WTC11 (cell line): ENCODE measurements around the gene VSX2. TPM values are rescaled to one million over a fixed set of nuclear protein-coding genes. Genes with fewer than 3 reads are reported as not detected.

Experiments
- ATAC-seq: fragments of 200-7000 bp; cut with Tn5 transposase; 2 replicates; pipeline ENCODE4 v1.10.0; 2021; ENCODE audit warnings: mild to moderate bottlenecking, moderate library complexity
- CTCF ChIA-PET: fragments of 300-600 bp; sonication (Branson Sonifier 250); formaldehyde crosslinking; loops from one replicate; lab custom pipeline; 2021; ENCODE audit warnings: antibody characterized with exemption; lab: Charles Lee
- POLR2A ChIA-PET: fragments of 350-600 bp; sonication (Branson Sonifier 250); formaldehyde crosslinking; loops from one replicate; lab custom pipeline; 2021; ENCODE audit warnings: antibody characterized with exemption; lab: Charles Lee
- DNase-seq: peaks from one replicate; pipeline ENCODE4 v3.0.0; 2021; ENCODE audit warnings: low spot score
- H3K27ac Mint-ChIP-seq: 2 replicates; pipeline ENCODE4 v1.8.0; 2021; ENCODE audit warnings: mixed read lengths
- H3K27me3 Mint-ChIP-seq: 2 replicates; pipeline ENCODE4 v1.8.0; 2021; ENCODE audit warnings: low read depth, mild to moderate bottlenecking, moderate library complexity, mixed read lengths
- H3K36me3 Mint-ChIP-seq: 2 replicates; pipeline ENCODE4 v1.8.0; 2021; ENCODE audit warnings: mixed read lengths
- H3K4me1 Mint-ChIP-seq: 2 replicates; pipeline ENCODE4 v1.8.0; 2022; ENCODE audit warnings: mixed read lengths
- H3K4me3 Mint-ChIP-seq: 2 replicates; pipeline ENCODE4 v1.8.0; 2021; ENCODE audit warnings: mild to moderate bottlenecking, moderate library complexity, mixed read lengths
- H3K9me3 Mint-ChIP-seq: 2 replicates; pipeline ENCODE4 v1.8.0; 2021; ENCODE audit warnings: mixed read lengths
- ATF2 ChIP-seq: sonication (generic); formaldehyde crosslinking; IDR thresholded peaks from 2 replicates; pipeline ENCODE4 v1.8.1; 2022; ENCODE audit warnings: low read depth, missing genetic modification reagents, borderline replicate concordance
- ATF6 ChIP-seq: sonication (generic); formaldehyde crosslinking; IDR thresholded peaks from 2 replicates; pipeline ENCODE4 v1.8.1; 2023; ENCODE audit warnings: mild to moderate bottlenecking, missing genetic modification reagents
- CREB1 ChIP-seq: sonication (generic); formaldehyde crosslinking; IDR thresholded peaks from 2 replicates; pipeline ENCODE4 v1.8.0; 2023; ENCODE audit warnings: mild to moderate bottlenecking, missing genetic modification reagents
- E2F4 ChIP-seq: sonication (generic); formaldehyde crosslinking; IDR thresholded peaks from 2 replicates; pipeline ENCODE4 v1.8.1; 2022; ENCODE audit warnings: low read depth, mild to moderate bottlenecking, moderate library complexity, missing genetic modification reagents, borderline replicate concordance
- E2F5 ChIP-seq: sonication (generic); formaldehyde crosslinking; IDR thresholded peaks from 2 replicates; pipeline ENCODE4 v1.8.1; 2022; ENCODE audit warnings: mild to moderate bottlenecking, moderate library complexity, missing genetic modification reagents
- ESRRA ChIP-seq: sonication (generic); formaldehyde crosslinking; IDR thresholded peaks from 2 replicates; pipeline ENCODE4 v1.8.1; 2022; ENCODE audit warnings: mild to moderate bottlenecking, missing genetic modification reagents, borderline replicate concordance
- HMGXB4 ChIP-seq: sonication (generic); formaldehyde crosslinking; IDR thresholded peaks from 2 replicates; pipeline ENCODE4 v1.8.1; 2023; ENCODE audit warnings: mild to moderate bottlenecking, moderate library complexity, missing genetic modification reagents
- NFYB ChIP-seq: sonication (generic); formaldehyde crosslinking; conservative IDR thresholded peaks from 2 replicates; pipeline ENCODE4 v1.8.0; 2022; ENCODE audit warnings: low read depth, missing genetic modification reagents
- TEAD4 ChIP-seq: sonication (generic); formaldehyde crosslinking; IDR thresholded peaks from 2 replicates; pipeline ENCODE4 v1.8.0; 2022; ENCODE audit warnings: mild to moderate bottlenecking, missing genetic modification reagents
- total RNA-seq: library from RNA; stranded (reverse); gene quantifications from 3 replicates; pipeline ENCODE4 v1.2.3, GENCODE V29; 2021
- TF ChIP-seq, protein P1 (sequence below): fragments of 250-450 bp; sonication (Bioruptor Pico); IDR thresholded peaks from 2 replicates; pipeline ENCODE4 v1.9.0; 2021; ENCODE audit warnings: mild to moderate bottlenecking
- TF ChIP-seq, protein P2 (sequence below): sonication (generic); formaldehyde crosslinking; conservative IDR thresholded peaks from 2 replicates; pipeline ENCODE4 v1.8.1; 2022; ENCODE audit warnings: mild to moderate bottlenecking, missing genetic modification reagents
- TF ChIP-seq, protein P3 (sequence below): sonication (generic); formaldehyde crosslinking; IDR thresholded peaks from 2 replicates; pipeline ENCODE4 v1.8.0; 2022; ENCODE audit warnings: mild to moderate bottlenecking, missing genetic modification reagents

Gene VSX2
- total RNA-seq, 1 experiment from 2014 or later = not detected

DNA sequence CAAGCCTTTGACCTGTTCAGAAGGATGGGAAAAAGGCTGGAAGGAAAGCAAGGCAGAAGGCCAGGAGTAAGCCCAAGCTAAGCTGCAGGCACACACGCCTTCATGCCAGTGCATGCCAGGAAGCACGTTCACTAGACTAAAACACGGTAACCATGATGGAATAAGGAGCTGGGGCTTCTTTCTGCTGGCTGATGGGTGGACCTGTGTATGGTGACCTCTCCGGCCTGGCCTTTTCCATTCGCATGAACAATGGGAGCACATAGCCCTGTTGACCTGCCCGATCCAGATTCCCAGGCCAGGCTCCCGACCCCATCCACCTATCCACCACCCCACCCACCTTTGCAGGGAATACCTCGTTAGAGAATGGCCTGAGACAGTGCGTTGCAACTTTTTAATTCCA is 22.8 kb downstream of the VSX2 start:
- Mint-ChIP-seq H3K27ac (no peak overlapping the region), H3K4me1 (peaks cover 9% of the 10 kb centered on the region), H3K9me3 (no peaks in the 10 kb centered on the region), H3K4me3 (no peak overlapping the region), H3K36me3 (no peaks in the 10 kb centered on the region), H3K27me3 (peaks cover 31% of the 10 kb centered on the region)
- CTCF ChIA-PET = no interaction called here
- POLR2A ChIA-PET = no interaction called here
- no peak for TF ChIP-seq ESRRA (CRISPR knock-in tag)
- TF ChIP-seq HMGXB4 (CRISPR knock-in tag) = no peak
- TF ChIP-seq, protein P1, sequence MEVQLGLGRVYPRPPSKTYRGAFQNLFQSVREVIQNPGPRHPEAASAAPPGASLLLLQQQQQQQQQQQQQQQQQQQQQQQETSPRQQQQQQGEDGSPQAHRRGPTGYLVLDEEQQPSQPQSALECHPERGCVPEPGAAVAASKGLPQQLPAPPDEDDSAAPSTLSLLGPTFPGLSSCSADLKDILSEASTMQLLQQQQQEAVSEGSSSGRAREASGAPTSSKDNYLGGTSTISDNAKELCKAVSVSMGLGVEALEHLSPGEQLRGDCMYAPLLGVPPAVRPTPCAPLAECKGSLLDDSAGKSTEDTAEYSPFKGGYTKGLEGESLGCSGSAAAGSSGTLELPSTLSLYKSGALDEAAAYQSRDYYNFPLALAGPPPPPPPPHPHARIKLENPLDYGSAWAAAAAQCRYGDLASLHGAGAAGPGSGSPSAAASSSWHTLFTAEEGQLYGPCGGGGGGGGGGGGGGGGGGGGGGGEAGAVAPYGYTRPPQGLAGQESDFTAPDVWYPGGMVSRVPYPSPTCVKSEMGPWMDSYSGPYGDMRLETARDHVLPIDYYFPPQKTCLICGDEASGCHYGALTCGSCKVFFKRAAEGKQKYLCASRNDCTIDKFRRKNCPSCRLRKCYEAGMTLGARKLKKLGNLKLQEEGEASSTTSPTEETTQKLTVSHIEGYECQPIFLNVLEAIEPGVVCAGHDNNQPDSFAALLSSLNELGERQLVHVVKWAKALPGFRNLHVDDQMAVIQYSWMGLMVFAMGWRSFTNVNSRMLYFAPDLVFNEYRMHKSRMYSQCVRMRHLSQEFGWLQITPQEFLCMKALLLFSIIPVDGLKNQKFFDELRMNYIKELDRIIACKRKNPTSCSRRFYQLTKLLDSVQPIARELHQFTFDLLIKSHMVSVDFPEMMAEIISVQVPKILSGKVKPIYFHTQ (CRISPR knock-in tag) = no peak
- TF ChIP-seq, protein P2, sequence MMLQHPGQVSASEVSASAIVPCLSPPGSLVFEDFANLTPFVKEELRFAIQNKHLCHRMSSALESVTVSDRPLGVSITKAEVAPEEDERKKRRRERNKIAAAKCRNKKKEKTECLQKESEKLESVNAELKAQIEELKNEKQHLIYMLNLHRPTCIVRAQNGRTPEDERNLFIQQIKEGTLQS = no peak
- TF ChIP-seq E2F4 = no peak
- TF ChIP-seq, protein P3, sequence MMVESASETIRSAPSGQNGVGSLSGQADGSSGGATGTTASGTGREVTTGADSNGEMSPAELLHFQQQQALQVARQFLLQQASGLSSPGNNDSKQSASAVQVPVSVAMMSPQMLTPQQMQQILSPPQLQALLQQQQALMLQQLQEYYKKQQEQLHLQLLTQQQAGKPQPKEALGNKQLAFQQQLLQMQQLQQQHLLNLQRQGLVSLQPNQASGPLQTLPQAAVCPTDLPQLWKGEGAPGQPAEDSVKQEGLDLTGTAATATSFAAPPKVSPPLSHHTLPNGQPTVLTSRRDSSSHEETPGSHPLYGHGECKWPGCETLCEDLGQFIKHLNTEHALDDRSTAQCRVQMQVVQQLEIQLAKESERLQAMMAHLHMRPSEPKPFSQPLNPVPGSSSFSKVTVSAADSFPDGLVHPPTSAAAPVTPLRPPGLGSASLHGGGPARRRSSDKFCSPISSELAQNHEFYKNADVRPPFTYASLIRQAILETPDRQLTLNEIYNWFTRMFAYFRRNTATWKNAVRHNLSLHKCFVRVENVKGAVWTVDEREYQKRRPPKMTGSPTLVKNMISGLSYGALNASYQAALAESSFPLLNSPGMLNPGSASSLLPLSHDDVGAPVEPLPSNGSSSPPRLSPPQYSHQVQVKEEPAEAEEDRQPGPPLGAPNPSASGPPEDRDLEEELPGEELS (CRISPR knock-in tag) = no peak
- TF ChIP-seq ATF2 (CRISPR knock-in tag) = no peak
- no peak for TF ChIP-seq E2F5
- no peak for TF ChIP-seq TEAD4 (CRISPR knock-in tag)
- no peak for TF ChIP-seq ATF6 (CRISPR knock-in tag)
- no peak for TF ChIP-seq NFYB (CRISPR knock-in tag)
- TF ChIP-seq CREB1 (CRISPR knock-in tag) = no peak
- ATAC-seq (no peak), DNase-seq (no peak)
